GM19193 (cell line): ENCODE data around the gene ST6GAL2.

Experiments
- POLR2A ChIP-seq: IDR thresholded peaks from 4 replicates; pipeline ENCODE4 v1.6.1; 2011; ENCODE audit not compliant: insufficient read depth, insufficient read length; ENCODE audit errors: extremely low read depth

The ST6GAL2 gene

DNA sequence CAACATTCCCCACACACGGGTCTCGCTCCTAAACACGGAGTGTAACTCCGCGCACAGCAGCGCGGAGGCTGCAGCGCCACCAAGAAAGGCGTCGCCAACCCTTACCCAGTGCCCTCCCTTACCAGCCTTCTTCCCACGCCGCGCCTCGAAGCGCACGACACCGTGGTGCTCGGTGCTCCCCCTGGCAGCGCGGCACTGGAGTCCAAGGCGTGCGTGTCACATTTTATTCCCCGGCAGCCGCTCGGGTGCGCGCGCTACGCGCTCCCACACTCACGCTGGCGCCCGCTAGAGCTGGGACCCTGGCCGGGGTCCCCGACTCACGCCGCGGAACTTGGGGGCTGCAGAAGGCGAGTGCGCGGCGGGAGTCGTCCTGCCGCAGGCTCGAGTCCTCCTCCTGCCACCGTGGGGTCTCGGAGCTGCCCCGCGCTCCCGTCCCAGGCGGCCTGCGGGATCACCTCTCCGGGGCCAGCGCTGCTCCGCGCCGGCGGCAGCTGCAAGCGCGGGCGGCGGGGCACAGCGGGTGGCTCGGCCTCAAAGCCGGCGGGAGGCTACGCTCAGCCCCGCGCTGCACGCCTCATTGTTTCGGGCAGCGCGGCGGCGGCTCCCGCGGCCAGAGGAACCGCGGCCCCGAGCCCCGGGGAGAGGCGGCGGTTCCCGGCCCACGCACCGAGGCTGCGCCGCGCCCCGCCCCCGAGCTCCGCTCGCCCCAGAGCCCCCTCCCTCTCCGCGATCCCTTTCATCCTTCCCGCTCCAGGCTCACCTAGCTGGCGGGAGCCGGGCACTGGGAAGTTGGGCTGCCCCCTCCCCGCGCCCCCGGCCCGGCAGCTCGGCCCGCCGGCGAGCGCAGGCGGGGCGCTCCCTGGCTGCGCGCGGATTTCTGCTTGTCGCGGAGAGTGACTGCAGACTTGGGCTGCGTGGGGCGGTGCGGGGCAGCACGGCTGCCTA is at the start of gene ST6GAL2:
TSS of gene ST6GAL2 (minus strand) at position 197 of the 945 bp plus-strand sequence. CDS start 42,190 bp downstream, outside the sequence.
- TF ChIP-seq POLR2A: no peak

GRCh38 chr2:106932644-106933043 is 46.7 kb upstream of the ST6GAL2 start:
- no peak for TF ChIP-seq POLR2A

GRCh38 chr2:106931717-106932335 is 45.9 kb upstream of the ST6GAL2 start:
- TF ChIP-seq POLR2A: no peak

GRCh38 chr2:106921451-106921850 is 35.5 kb upstream of the ST6GAL2 start:
- TF ChIP-seq POLR2A: no peak

GRCh38 chr2:106919012-106919411 is 33.0 kb upstream of the ST6GAL2 start:
- no peak for TF ChIP-seq POLR2A

DNA sequence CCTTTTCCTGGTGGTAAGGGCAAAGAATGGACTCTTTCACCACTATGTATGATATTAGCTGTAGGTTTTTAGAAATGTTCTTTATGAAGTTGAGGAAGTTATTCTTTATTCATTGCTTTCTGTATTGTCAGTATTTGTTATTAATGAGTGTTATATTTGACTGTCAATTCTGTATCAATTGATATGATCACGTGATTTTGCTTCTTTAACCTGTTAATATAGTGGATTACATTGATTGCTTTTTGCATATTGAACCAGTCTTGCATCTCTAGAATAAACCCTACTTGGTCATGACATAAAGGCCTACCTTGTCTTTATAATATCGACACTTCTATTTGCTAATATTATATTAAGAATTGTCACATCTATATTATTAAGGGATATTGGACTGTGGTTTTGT is 18.3 kb upstream of the ST6GAL2 start:
- TF ChIP-seq POLR2A: no peak

DNA sequence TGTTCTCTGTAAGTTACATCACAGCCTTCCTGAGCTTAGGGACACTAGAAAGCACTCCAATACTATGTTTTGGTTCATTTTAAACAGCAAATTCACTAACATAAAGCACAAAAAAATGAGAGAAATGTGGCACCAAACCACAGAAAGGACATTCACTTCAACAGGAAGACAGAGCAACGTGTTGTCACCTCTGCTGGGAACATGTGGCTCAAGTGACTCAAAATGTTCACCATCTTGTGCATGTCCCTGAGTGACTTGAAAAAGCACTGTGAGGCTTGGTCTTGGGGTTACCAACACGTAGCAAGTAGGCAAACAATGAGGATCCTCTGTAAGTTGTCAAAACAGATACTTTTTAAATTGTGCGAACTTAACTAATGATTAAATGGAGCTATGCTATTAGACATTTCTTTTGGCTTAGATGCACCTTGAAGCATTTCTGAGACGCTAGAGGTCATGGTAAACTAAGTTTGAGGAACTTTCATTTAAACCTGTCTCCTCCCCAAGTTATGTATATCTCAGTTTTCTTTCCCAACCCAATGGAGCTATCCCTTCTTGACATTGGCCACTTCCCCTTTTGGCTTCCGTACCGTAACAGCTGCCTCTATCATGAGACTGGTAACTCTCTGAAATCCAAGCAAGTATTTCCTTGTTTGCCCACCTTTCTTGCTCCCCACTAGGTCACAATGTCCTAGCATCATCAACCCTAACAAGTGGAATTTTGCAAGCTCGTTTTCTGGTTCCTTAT is 14.0 kb upstream of the ST6GAL2 start:
- no peak for TF ChIP-seq POLR2A

- TF ChIP-seq POLR2A: no peak
Observed at GRCh38 chr2:106894545-106894944, 8.6 kb upstream of the ST6GAL2 start.

GRCh38 chr2:106892048-106892447 is 6.1 kb upstream of the ST6GAL2 start:
- TF ChIP-seq POLR2A: no peak

GRCh38 chr2:106890606-106891005 is 4.6 kb upstream of the ST6GAL2 start:
- no peak for TF ChIP-seq POLR2A

- TF ChIP-seq POLR2A: no peak
Observed at GRCh38 chr2:106886916-106887758, 1.2 kb upstream of the ST6GAL2 start.

DNA sequence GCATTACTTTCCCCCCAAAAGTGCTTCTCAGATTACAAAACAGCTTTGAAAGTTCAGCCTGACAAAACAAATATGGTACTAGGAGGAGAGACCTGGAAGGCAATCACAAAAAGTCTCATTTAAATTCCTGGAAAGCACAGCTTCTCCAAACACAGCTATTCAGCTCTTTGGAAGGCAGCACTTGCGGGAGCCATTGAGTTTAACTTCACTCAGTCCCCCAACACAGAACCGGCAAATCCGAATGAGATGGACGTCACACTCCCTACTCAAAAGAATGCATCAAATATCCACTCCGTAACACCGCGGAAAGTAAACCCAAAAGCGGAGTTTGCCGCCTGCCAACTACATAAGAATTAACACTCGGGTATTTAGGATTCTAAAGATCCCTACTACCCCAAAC is 638 bp downstream of the ST6GAL2 start:
- no peak for TF ChIP-seq POLR2A

DNA sequence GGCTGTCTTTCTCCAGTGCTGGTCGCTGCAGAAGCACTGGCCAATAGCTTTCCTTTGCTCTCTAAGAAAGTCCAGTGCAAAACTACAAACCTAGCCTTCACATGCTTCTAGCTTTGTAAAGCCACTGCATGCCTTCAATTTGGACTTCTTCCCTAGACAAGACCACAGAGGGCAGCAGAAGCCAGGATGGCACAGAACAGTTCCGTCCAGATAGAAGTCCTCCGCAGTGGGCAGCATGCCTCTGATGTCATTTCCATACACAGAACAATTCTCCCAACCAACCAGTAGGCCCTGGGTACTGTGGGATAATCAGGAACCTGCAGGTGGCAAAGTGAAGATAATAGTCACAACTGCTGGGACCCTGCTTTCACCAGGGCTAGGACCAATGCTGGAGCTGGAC is 3.3 kb downstream of the ST6GAL2 start:
- no peak for TF ChIP-seq POLR2A

- no peak for TF ChIP-seq POLR2A
Observed at GRCh38 chr2:106878206-106878605, 7.8 kb downstream of the ST6GAL2 start.
